Measurements from ENCODE around the gene CSNK2A1. TPM values are rescaled to one million over a fixed set of nuclear protein-coding genes. Genes with fewer than 3 reads are reported as not detected.

Gene CSNK2A1
- total RNA-seq: 199 and 228 TPM in 2 replicates

- no peaks in the 10 kb centered on the region for H3K27me3 ChIP-seq (ENCODE audit: control insufficient read depth, insufficient read depth, low read length)
- peak within 1 kb of the TSS; percentile 93 for H3K4me3 ChIP-seq (ENCODE audit: low read depth, low read length)
- H3K36me3 ChIP-seq (ENCODE audit: control insufficient read depth, insufficient read depth, low read length): no peaks in the 10 kb centered on the region
- peak; percentile 75 for DNase-seq (ENCODE audit: low read depth)
- TF ChIP-seq CTCF (IDR thresholded peaks at IDR 0.05; ENCODE audit: insufficient read depth, low read length, poor library complexity, severe bottlenecking): no peak
Observed at GRCh38 chr20:543369-544152, at the start of gene CSNK2A1. Gene CSNK2A1 (minus strand): TSS chr20:543790. CDS start chr20:508551, 35,239 bp downstream.

GRCh38 chr20:592506-592905, 48.9 kb upstream of the CSNK2A1 start:
- TF ChIP-seq CTCF (IDR thresholded peaks at IDR 0.05; ENCODE audit: insufficient read depth, low read length, poor library complexity, severe bottlenecking): no peak
- no peak for DNase-seq (ENCODE audit: low read depth)
- Histone ChIP-seq H3K36me3 (ENCODE audit: control insufficient read depth, insufficient read depth, low read length) (no peaks in the 10 kb centered on the region), H3K4me3 (ENCODE audit: low read depth, low read length) (no peak overlapping the region), H3K27me3 (ENCODE audit: control insufficient read depth, insufficient read depth, low read length) (peaks cover 2% of the 10 kb centered on the region)

GRCh38 chr20:591941-592340, 48.4 kb upstream of the CSNK2A1 start:
- H3K4me3 ChIP-seq (ENCODE audit: low read depth, low read length): no peak overlapping the region
- TF ChIP-seq CTCF (IDR thresholded peaks at IDR 0.05; ENCODE audit: insufficient read depth, low read length, poor library complexity, severe bottlenecking): no peak
- H3K27me3 ChIP-seq (ENCODE audit: control insufficient read depth, insufficient read depth, low read length): peaks cover 2% of the 10 kb centered on the region
- no peaks in the 10 kb centered on the region for H3K36me3 ChIP-seq (ENCODE audit: control insufficient read depth, insufficient read depth, low read length)
- DNase-seq (ENCODE audit: low read depth): no peak

- H3K4me3 ChIP-seq (ENCODE audit: low read depth, low read length): no peak overlapping the region
- peaks cover 2% of the 10 kb centered on the region for H3K27me3 ChIP-seq (ENCODE audit: control insufficient read depth, insufficient read depth, low read length)
- DNase-seq (ENCODE audit: low read depth): no peak
- no peak for TF ChIP-seq CTCF (IDR thresholded peaks at IDR 0.05; ENCODE audit: insufficient read depth, low read length, poor library complexity, severe bottlenecking)
- no peaks in the 10 kb centered on the region for H3K36me3 ChIP-seq (ENCODE audit: control insufficient read depth, insufficient read depth, low read length)
Observed at GRCh38 chr20:588932-589672, 45.5 kb upstream of the CSNK2A1 start.

- DNase-seq (ENCODE audit: low read depth): no peak
- Histone ChIP-seq H3K36me3 (ENCODE audit: control insufficient read depth, insufficient read depth, low read length) (no peaks in the 10 kb centered on the region), H3K27me3 (ENCODE audit: control insufficient read depth, insufficient read depth, low read length) (peaks cover 2% of the 10 kb centered on the region), H3K4me3 (ENCODE audit: low read depth, low read length) (no peak overlapping the region)
- no peak for TF ChIP-seq CTCF (IDR thresholded peaks at IDR 0.05; ENCODE audit: insufficient read depth, low read length, poor library complexity, severe bottlenecking)
Observed at GRCh38 chr20:588476-588875, 44.9 kb upstream of the CSNK2A1 start.

Measured in kidney epithelial cell (primary cell).